Common myeloid progenitor, CD34-positive (primary cell): ENCODE data around the gene DNPEP.

Source experiments
- CTCF ChIA-PET: fragments of 350-600 bp; sonication (Branson Sonifier 250); formaldehyde crosslinking; loops from one replicate; lab custom pipeline; 2021; ENCODE audit warnings: antibody characterized with exemption; lab: Charles Lee
- POLR2A ChIA-PET: fragments of 350-600 bp; sonication (Branson Sonifier 250); formaldehyde crosslinking; loops from one replicate; lab custom pipeline; 2021; ENCODE audit warnings: antibody characterized with exemption; lab: Charles Lee
- DNase-seq, 3 donors: peaks; one replicate each; pipeline versions ENCODE4 v3.0.0 to v3.0.0-alpha.2; 2013
- H3K27ac ChIP-seq, 2 experiments: 1 replicate in 1 of 2; 2 replicates in 1 of 2; pipeline ENCODE4 v1.7.0; 2013; ENCODE audit warnings: inconsistent platforms in 2 of 2, low read length in 2 of 2, mild to moderate bottlenecking in 2 of 2, low read depth in 1 of 2, moderate library complexity in 1 of 2; ENCODE audit not compliant: severe bottlenecking in 2 of 2, insufficient read depth in 1 of 2, poor library complexity in 1 of 2
- H3K27me3 ChIP-seq, 5 experiments: replicated peaks in 2 of 5; 1 replicate in 3 of 5; 2 replicates in 2 of 5; pipeline versions ENCODE4 v1.6.1 to v1.7.0; 2013; ENCODE audit warnings: low read length in 4 of 5, mild to moderate bottlenecking in 2 of 5, moderate library complexity in 2 of 5, inconsistent platforms in 1 of 5; ENCODE audit not compliant: insufficient read depth in 5 of 5, control insufficient read depth in 4 of 5
- H3K36me3 ChIP-seq, 4 experiments: 1 replicate in 2 of 4; 2 replicates in 2 of 4; pipeline versions ENCODE4 v1.6.1 to v1.7.0; 2013; ENCODE audit warnings: low read length in 3 of 4, control low read depth in 1 of 4, mild to moderate bottlenecking in 1 of 4; ENCODE audit not compliant: control insufficient read depth in 4 of 4, insufficient read depth in 4 of 4
- H3K4me1 ChIP-seq, 4 experiments: 1 replicate in 3 of 4; 2 replicates in 1 of 4; pipeline versions ENCODE4 v1.6.1 to v1.7.1; 2013; ENCODE audit warnings: low read length in 3 of 4, mild to moderate bottlenecking in 3 of 4, control low read depth in 1 of 4, inconsistent platforms in 1 of 4, moderate library complexity in 1 of 4; ENCODE audit not compliant: control insufficient read depth in 4 of 4, insufficient read depth in 4 of 4; ENCODE audit errors: control extremely low read depth in 1 of 4
- H3K4me3 ChIP-seq, 7 experiments: 1 replicate in 4 of 7; 2 replicates in 3 of 7; pipeline versions ENCODE4 v1.5.1 to v1.7.0; 2013; ENCODE audit warnings: mild to moderate bottlenecking in 7 of 7, low read length in 6 of 7, moderate library complexity in 6 of 7, inconsistent platforms in 2 of 7, low read depth in 2 of 7, control low read depth in 1 of 7; ENCODE audit not compliant: insufficient read depth in 4 of 7, control insufficient read depth in 1 of 7; ENCODE audit errors: extremely low read depth in 1 of 7
- H3K9me3 ChIP-seq, 5 experiments: 1 replicate in 4 of 5; 2 replicates in 1 of 5; pipeline versions ENCODE4 v1.6.1 to v1.7.1; 2013; ENCODE audit warnings: low read length in 4 of 5, mild to moderate bottlenecking in 2 of 5, inconsistent platforms in 1 of 5, low read depth in 1 of 5, moderate library complexity in 1 of 5; ENCODE audit not compliant: control insufficient read depth in 4 of 5, insufficient read depth in 2 of 5; ENCODE audit errors: control extremely low read depth in 1 of 5
- WGBS: methylation state at CpG from one replicate; pipeline ENCODE4 v1.1.5; 2013; ENCODE audit not compliant: insufficient coverage; 5-methylcytosine and 5-hydroxymethylcytosine counted together

Gene DNPEP

DNA sequence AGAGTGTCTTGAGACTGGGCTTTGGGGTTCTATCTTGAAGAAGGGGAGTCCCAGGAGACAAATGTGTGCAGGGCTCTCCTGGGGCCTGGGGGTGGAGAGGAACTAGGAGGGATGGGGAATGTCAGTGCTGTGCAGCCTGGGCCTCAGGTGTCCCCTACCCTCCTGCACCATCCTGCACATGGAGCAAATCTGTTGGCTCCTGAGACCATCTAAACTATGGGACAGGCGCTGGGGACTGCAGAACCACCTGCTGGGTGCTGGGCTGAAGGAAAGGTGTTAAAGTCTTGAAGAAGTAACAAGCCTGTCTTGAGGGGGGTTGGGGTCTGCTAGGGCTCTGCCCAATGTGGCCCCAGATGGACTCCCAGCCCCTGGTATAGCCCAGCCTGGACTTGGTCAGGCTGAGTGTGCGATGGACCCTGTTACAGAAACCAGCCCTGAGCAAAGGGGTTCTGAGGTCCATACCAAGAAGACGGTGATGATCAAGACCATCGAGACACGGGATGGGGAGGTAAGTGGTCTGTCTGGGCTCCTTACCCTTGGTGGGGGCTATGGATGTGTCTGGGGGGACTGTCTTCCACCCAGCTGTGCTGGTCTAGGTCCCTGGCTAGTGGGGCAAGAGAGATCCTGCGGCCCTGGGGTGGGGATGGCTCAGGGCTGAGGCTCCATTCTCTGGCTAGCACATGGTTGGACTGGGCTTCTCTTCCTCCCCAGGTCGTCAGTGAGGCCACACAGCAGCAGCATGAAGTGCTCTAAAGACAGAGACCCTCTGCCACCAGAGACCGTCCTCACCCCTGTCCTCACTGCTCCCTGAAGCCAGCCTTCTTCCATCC, 37.7 kb upstream of the DNPEP start:
- WGBS: 97% methylated on average over 7 of the region's 8 CpGs
- H3K9me3 ChIP-seq: no peaks in the 10 kb centered on the region
- H3K4me1 ChIP-seq: no peaks in the 10 kb centered on the region
- no peak overlapping the region for H3K4me3 ChIP-seq
- no peak for DNase-seq
- peaks cover 0 to 25% (median 13%) of the 10 kb centered on the region in 5 experiments for H3K27me3 ChIP-seq
- H3K36me3 ChIP-seq: no peaks in the 10 kb centered on the region
- no peak overlapping the region for H3K27ac ChIP-seq
- ChIA-PET POLR2A (no interaction called here), CTCF (interaction anchor here (1.3 to 1.6 kb wide), 2 partner anchors 8 to 10 kb away, joined by 4 to 5 read pairs; partner anchors contain the start of gene SPEG)

DNA sequence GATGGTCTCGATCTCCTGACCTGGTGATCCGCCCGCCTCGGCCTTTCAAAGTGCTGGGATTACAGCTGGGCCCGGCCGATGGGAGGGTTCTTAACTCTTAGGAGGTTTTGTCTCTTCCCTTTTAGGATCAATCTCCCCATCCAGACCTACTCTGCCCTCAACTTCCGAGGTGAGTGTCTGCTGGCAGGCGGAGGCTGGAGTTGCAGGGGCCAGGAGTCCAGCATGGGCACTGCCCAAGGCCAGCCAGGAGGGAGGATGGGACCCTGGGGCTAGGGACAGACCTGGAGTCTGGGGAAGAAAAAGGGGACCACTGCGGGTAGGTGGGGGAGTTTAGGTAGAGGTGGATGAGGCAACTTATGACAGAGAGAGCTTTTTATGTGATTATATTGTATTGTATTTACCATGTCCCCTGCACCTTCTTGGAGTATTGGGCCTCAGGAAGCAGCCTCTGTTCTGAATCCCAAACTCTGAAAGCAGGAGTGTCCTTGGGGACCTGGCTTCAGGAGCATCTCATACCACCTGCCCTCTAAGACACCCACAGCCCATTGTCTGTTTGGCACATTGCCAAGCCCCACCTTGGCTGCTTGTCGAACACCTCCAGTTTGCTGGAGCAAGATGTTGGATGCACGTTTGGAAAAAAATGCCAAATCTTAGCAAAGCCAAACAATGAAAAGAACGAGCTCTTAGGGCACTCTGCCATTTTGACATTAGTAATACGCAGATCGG, 36.1 kb upstream of the DNPEP start:
- no peak overlapping the region for H3K4me3 ChIP-seq
- 95% methylated on average over 9 of the region's 14 CpGs for WGBS
- peaks cover 0 to 41% (median 23%) of the 10 kb centered on the region in 5 experiments for H3K27me3 ChIP-seq
- H3K36me3 ChIP-seq: no peaks in the 10 kb centered on the region
- H3K9me3 ChIP-seq: no peaks in the 10 kb centered on the region
- POLR2A ChIA-PET: interaction anchor here (0.5 kb wide), 1 partner anchor 172 kb away, joined by 4 read pairs; no protein-coding TSS in a partner anchor
- CTCF ChIA-PET: interaction anchor here (0.8 to 2.0 kb wide), 4 partner anchors 10 to 104 kb away, joined by 3 to 6 read pairs (median 4); partner anchors contain the start of gene SPEG
- no peak overlapping the region for H3K27ac ChIP-seq
- no peak for DNase-seq
- H3K4me1 ChIP-seq: peaks cover 0 to under 1% (median 0%) of the 10 kb centered on the region in 4 experiments

DNA sequence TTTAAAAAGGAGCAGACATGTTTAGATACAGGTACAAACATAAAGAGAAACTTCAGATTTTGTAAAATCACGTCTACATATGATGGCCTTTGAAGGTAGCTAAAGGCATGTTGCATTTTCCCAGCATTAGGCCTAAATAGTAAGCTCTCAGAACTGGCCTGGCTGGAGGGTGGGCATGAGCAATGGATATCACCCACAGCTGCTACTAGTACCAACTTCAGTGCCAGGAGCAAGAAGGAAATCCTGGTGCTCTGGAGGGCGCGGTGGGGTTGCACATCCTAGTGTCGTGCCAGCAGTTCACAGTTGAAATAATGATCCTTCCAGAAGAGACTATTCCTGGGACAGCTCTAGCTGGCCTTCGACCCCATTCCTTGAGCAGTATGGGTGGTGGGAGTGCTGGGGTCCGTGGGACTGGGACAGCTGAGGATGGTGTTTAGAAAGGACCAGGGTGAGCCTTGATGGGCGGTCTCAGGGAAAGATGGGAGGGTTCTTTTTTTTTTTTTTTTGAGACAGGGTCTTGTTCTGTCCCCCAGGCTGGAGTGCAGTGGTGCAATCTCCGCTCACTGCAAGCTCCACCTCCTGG, 35.3 kb upstream of the DNPEP start:
- 98% methylated on average over 5 of the region's 8 CpGs for WGBS
- peaks cover 0 to 8% (median 4%) of the 10 kb centered on the region in 4 experiments for H3K4me1 ChIP-seq
- H3K36me3 ChIP-seq: no peaks in the 10 kb centered on the region
- H3K27me3 ChIP-seq: peaks cover 0 to 47% (median 23%) of the 10 kb centered on the region in 5 experiments
- H3K27ac ChIP-seq: no peak overlapping the region
- H3K9me3 ChIP-seq: no peaks in the 10 kb centered on the region
- ChIA-PET CTCF (interaction anchor here (0.7 to 2.0 kb wide), 3 partner anchors 12 to 20 kb away, joined by 3 to 6 read pairs (median 3); partner anchors contain the start of gene SPEG), POLR2A (interaction anchor here (0.5 kb wide), 1 partner anchor 172 kb away, joined by 4 read pairs; no protein-coding TSS in a partner anchor)
- H3K4me3 ChIP-seq: no peak overlapping the region
- no peak for DNase-seq

DNA sequence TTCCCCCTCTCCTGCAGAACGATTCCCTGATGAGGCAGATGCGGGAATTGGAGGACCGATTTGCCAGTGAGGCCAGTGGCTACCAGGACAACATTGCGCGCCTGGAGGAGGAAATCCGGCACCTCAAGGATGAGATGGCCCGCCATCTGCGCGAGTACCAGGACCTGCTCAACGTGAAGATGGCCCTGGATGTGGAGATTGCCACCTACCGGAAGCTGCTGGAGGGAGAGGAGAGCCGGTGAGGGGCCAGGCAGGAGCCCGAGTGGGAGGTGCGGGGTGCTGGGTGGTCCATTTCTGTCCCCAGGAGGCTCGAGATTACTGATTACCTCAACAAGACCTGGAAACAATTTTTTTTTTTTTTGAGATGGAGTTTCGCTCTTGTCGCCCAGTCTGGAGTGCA, 33.6 kb upstream of the DNPEP start:
- CTCF ChIA-PET: interaction anchor here (1.5 kb wide), 1 partner anchor 11 kb away, joined by 4 read pairs; no protein-coding TSS in a partner anchor
- Histone ChIP-seq H3K4me1 (peaks cover 0 to 9% (median 4%) of the 10 kb centered on the region in 4 experiments), H3K36me3 (no peaks in the 10 kb centered on the region), H3K9me3 (no peaks in the 10 kb centered on the region), H3K27ac (no peak overlapping the region), H3K27me3 (peaks cover 0 to 56% (median 23%) of the 10 kb centered on the region in 5 experiments), H3K4me3 (no peak overlapping the region)
- POLR2A ChIA-PET: no interaction called here
- DNase-seq: no peak
- 96% methylated on average over 14 of the region's 17 CpGs for WGBS

DNA sequence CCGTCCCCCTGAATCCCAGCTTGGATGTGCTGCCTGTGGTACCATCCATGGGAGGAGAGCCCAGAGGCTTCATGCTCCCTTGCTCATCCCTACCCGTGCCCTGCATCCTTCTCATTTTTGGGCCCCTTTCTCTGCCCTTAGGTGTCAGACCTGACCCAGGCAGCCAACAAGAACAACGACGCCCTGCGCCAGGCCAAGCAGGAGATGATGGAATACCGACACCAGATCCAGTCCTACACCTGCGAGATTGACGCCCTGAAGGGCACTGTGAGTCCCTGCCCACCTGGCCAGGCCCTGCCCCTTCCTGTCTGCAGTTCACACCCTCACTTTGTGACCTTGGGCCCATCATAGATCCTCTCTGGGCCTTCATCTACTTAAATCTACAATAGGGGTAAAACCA, 33.0 kb upstream of the DNPEP start:
- H3K4me1 ChIP-seq: peaks cover 0 to 9% (median 4%) of the 10 kb centered on the region in 4 experiments
- no peak overlapping the region for H3K27ac ChIP-seq
- H3K9me3 ChIP-seq: no peaks in the 10 kb centered on the region
- no peak for DNase-seq
- WGBS: 93% methylated on average over 8 of the region's 8 CpGs
- peaks cover 0 to 55% (median 25%) of the 10 kb centered on the region in 5 experiments for H3K27me3 ChIP-seq
- H3K36me3 ChIP-seq: no peaks in the 10 kb centered on the region
- POLR2A ChIA-PET: no interaction called here
- CTCF ChIA-PET: interaction anchor here (1.5 kb wide), 2 partner anchors 11 to 17 kb away, joined by 4 to 5 read pairs; no protein-coding TSS in a partner anchor
- no peak overlapping the region for H3K4me3 ChIP-seq

DNA sequence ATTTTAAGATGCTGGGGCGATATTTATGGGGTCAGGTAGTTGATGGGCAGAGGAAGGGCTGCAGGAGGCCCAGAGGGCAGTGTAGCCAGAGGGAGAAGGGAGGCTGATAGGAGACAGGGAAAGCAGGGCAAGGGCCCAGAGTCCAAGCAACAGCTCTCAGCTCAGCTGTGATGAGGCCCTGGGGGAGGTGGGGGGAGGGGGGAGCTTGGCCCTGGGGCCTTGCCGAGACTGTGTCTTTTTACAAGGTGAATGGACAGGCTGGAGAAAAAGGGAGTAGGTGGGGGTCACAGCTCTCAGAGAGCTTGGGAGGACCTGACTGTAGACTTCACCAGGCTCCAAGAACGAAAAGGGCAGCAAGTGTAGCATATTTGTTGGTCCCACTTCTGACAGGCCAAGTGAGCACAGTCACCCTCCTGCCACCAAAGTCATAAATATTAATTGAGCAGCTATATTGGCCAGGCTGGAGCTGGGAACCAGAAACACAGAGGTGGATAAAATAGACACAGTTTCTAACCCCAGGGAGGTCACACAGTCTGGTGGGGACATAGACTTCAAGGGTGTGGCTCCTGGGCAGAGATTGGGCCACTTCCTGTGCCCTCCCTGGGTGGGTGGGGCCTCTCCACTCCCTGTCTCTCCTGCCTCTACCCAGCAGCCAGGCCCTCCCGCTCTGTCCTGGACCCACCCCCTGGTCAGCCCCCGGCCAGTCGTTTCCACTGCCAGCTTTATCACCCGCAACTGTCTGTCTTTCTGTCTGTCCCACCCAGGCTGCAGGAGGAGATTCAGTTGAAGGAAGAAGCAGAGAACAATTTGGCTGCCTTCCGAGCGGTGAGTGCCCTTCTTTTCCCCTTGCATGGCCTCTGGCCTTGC, 31.9 kb upstream of the DNPEP start:
- Histone ChIP-seq H3K36me3 (no peaks in the 10 kb centered on the region), H3K27me3 (peaks cover 0 to 58% (median 28%) of the 10 kb centered on the region in 5 experiments), H3K4me3 (no peak overlapping the region), H3K9me3 (no peaks in the 10 kb centered on the region), H3K4me1 (peaks cover 0 to 9% (median 4%) of the 10 kb centered on the region in 4 experiments), H3K27ac (no peak overlapping the region)
- POLR2A ChIA-PET: no interaction called here
- peak in 1 of 3 donors; percentile 34 for DNase-seq
- CTCF ChIA-PET: interaction anchor here (0.8 to 1.5 kb wide), 3 partner anchors 16 to 72 kb away, joined by 3 to 5 read pairs (median 4); no protein-coding TSS in a partner anchor
- 93% methylated on average over 5 of the region's 9 CpGs for WGBS
